ENCODE results near the gene RBP3. TPM values are rescaled to one million over a fixed set of nuclear protein-coding genes. Genes with fewer than 3 reads are reported as not detected.
A peak's percentile ranks its signal among the peaks of the same experiment; 100 is the strongest.

Gene RBP3
- total and polyA plus RNA-seq, 8 donors, result 0.07 to 0.14 (median 0.09) TPM; not detected in 5

GRCh38 chr10:47311932-47312662, 36.1 kb upstream of the RBP3 start:
- H3K27ac ChIP-seq, result no peak overlapping the region
- peak; percentile 68 to 83 for TF ChIP-seq CTCF (IDR thresholded peaks at IDR 0.05)
- H3K4me1 ChIP-seq, result peaks cover 0 to 6% of the 10 kb centered on the region in 2 donors
- H3K4me3 ChIP-seq, result no peak overlapping the region
- intact Hi-C loops (cut with DNase I), result loop anchor here (10.0 kb wide), 2 partner anchors 267 to 287 kb away; no protein-coding TSS in a partner anchor
- no peaks in the 10 kb centered on the region for H3K9me3 ChIP-seq
- peak; percentile 53 to 95 (median 80) for DNase-seq
- peaks cover 0 to 25% of the 10 kb centered on the region in 2 donors for H3K27me3 ChIP-seq
- peak; percentile 99 for ATAC-seq
- no peaks in the 10 kb centered on the region for H3K36me3 ChIP-seq

GRCh38 chr10:47312663-47312995, 35.5 kb upstream of the RBP3 start:
- no peaks in the 10 kb centered on the region for H3K36me3 ChIP-seq
- ATAC-seq, result no peak
- intact Hi-C loops (cut with DNase I), result loop anchor here (10.0 kb wide), 2 partner anchors 268 to 288 kb away; no protein-coding TSS in a partner anchor
- DNase-seq, result no peak
- no peaks in the 10 kb centered on the region for H3K9me3 ChIP-seq
- peaks cover 0 to 25% of the 10 kb centered on the region in 2 donors for H3K27me3 ChIP-seq
- H3K4me1 ChIP-seq, result peaks cover 0 to 6% of the 10 kb centered on the region in 2 donors
- no peak overlapping the region for H3K4me3 ChIP-seq
- TF ChIP-seq CTCF (IDR thresholded peaks at IDR 0.05), result no peak
- no peak overlapping the region for H3K27ac ChIP-seq

- intact Hi-C loops (cut with DNase I), result loop anchor here (10.0 kb wide), 2 partner anchors 270 to 290 kb away; no protein-coding TSS in a partner anchor
- H3K27me3 ChIP-seq, result peaks cover 0 to 24% of the 10 kb centered on the region in 2 donors
- no peak for DNase-seq
- H3K9me3 ChIP-seq, result no peaks in the 10 kb centered on the region
- H3K36me3 ChIP-seq, result no peaks in the 10 kb centered on the region
- H3K4me3 ChIP-seq, result no peak overlapping the region
- no peak for ATAC-seq
- no peak for TF ChIP-seq CTCF (IDR thresholded peaks at IDR 0.05)
- H3K4me1 ChIP-seq, result peaks cover 0 to 6% of the 10 kb centered on the region in 2 donors
- no peak overlapping the region for H3K27ac ChIP-seq
Observed at GRCh38 chr10:47314416-47314970, 33.7 kb upstream of the RBP3 start.

- Histone ChIP-seq H3K9me3 (no peaks in the 10 kb centered on the region), H3K27ac (no peak overlapping the region), H3K4me1 (peaks cover 0 to 6% of the 10 kb centered on the region in 2 donors), H3K27me3 (peaks cover 0 to 15% of the 10 kb centered on the region in 2 donors), H3K4me3 (no peak overlapping the region), H3K36me3 (no peaks in the 10 kb centered on the region)
- intact Hi-C loops (cut with DNase I), result loop anchor here (10.0 kb wide), 2 partner anchors 271 to 291 kb away; no protein-coding TSS in a partner anchor
- DNase-seq (no peak), ATAC-seq (no peak)
- TF ChIP-seq CTCF (IDR thresholded peaks at IDR 0.05), result no peak
Observed at GRCh38 chr10:47315421-47315820, 32.7 kb upstream of the RBP3 start.

GRCh38 chr10:47316131-47316530, 32.0 kb upstream of the RBP3 start:
- DNase-seq (no peak), ATAC-seq (no peak)
- no peaks in the 10 kb centered on the region for H3K36me3 ChIP-seq
- H3K27ac ChIP-seq, result no peak overlapping the region
- H3K4me3 ChIP-seq, result no peak overlapping the region
- H3K9me3 ChIP-seq, result no peaks in the 10 kb centered on the region
- peaks cover 0 to 14% of the 10 kb centered on the region in 2 donors for H3K27me3 ChIP-seq
- intact Hi-C loops (cut with DNase I), result loop anchor here (10.0 kb wide), 2 partner anchors 271 to 291 kb away; no protein-coding TSS in a partner anchor
- no peak for TF ChIP-seq CTCF (IDR thresholded peaks at IDR 0.05)
- peaks cover 0 to 6% of the 10 kb centered on the region in 2 donors for H3K4me1 ChIP-seq
